Stimulated activated CD4-positive, alpha-beta T cell treated with anti-CD3 and anti-CD28 coated beads, Interleukin-12 subunit alpha, Interleukin-12 subunit beta, amount 100 ng/mL, for 48 hours (primary cell): ENCODE data around the gene PRSS1.
"Not testable (repeated sequence)": the region's sequence is repeated elsewhere in the genome, so short reads cannot be mapped to it uniquely, and the experiment has no call there.

Experiments
- DNase-seq, 3 donors: peaks; one replicate each; pipeline ENCODE4 v3.0.0-alpha.2; 2020; ENCODE audit warnings: low read depth in 2 of 3, low spot score in 1 of 3

PRSS1 gene

DNA sequence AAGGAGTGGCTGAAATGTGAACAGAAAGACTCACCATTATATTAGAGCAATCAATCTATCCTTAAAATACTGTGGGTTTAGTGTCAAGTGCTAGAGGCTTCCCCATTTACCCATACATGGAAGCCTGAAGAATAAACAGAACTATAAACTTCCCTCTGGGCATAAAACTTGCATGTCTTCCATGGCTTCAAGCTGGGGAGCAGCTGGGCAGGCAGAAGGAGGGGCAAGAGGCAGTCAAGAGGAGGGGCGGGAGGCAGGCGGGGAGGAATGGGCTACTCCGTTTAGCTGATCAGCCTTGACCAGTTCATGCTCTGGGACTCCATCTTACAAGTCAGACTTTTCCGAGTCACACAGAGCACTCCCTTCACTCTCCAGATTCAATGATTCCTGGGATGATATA lies 3.5 kb upstream of the PRSS1 start:
- DNase-seq, result no peak

DNA sequence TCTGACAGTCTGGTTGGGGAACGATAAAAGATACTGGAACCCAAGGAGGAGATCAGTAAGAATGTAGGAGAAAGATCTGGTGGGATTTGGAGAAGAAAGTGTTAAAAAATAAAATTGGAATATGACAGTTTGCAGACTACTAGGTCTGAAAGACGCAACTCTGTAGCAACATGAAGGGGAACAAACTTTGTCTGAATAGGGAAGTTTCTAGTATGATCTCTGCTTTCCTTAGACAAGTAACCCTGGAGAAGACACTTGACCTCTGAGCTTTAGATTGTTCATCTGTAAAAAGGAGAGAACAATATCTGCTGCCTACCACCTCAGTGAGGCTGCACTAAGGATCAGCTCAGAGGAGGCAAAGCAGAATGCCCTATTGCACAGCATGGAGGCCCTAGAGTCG lies 3.0 kb upstream of the PRSS1 start:
- DNase-seq, result no peak

DNA sequence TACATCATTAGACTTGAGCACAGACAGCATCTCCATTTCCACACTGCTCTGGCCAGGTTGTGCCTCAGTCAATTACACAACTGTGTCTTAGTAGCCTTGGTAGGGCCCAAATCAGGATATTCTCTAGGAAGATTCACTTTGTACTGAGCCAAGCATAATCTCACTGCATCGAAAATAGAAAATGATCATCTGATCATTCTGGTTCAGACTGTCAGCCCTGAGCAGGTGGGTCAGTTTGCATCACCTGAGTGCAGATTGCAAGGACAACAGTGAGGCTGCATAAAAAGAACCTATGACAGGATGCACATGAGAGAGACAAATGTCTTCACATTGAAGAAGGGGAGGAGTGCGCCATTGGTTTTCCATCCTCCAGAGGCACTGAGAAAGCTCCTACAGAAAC lies 862 bp upstream of the PRSS1 start:
- not testable (repeated sequence) for DNase-seq

DNA sequence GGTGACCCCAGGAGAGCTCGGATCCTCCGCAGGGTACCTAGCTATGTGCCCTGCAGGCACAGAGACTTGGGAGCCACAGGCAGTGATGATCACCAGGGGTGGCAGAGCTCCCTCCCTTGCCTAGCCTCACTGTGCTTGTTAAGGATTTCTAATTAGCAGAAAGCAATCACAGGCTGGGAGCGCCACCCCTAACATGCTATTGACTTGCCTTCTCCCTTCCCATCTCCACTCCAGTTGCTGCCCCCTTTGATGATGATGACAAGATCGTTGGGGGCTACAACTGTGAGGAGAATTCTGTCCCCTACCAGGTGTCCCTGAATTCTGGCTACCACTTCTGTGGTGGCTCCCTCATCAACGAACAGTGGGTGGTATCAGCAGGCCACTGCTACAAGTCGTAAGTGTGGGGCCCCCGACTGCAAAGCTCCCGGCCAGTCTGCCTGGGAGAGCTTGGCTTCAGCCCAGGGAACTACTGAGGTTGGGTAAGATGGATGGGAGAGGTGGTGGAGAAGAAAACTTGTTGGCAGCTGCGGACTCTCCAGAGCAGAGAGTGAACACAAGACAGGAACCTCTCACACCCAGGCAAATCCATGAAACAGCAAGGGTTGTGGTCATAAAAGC lies 1.2 kb downstream of the PRSS1 start:
- no peak for DNase-seq

DNA sequence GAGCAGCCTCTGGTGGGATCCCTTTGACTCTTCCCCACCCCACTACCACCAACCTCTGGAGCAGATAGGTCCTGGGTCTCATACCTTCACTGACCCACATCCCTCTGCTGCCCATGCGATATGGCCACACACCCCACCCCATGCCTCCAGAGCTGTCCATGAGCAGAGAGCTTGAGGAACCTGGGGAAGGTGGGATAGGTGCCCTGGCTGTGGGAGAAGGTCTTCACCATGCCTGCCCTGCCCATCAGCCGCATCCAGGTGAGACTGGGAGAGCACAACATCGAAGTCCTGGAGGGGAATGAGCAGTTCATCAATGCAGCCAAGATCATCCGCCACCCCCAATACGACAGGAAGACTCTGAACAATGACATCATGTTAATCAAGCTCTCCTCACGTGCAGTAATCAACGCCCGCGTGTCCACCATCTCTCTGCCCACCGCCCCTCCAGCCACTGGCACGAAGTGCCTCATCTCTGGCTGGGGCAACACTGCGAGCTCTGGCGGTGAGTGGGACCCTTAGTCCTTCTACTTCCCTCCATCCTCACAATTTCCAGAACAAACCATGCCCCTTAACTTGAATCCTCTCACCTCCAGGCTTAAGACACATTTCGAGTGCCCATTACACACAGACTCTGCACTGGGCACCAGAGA lies 2.4 kb downstream of the PRSS1 start:
- DNase-seq, result not testable (repeated sequence)

DNA sequence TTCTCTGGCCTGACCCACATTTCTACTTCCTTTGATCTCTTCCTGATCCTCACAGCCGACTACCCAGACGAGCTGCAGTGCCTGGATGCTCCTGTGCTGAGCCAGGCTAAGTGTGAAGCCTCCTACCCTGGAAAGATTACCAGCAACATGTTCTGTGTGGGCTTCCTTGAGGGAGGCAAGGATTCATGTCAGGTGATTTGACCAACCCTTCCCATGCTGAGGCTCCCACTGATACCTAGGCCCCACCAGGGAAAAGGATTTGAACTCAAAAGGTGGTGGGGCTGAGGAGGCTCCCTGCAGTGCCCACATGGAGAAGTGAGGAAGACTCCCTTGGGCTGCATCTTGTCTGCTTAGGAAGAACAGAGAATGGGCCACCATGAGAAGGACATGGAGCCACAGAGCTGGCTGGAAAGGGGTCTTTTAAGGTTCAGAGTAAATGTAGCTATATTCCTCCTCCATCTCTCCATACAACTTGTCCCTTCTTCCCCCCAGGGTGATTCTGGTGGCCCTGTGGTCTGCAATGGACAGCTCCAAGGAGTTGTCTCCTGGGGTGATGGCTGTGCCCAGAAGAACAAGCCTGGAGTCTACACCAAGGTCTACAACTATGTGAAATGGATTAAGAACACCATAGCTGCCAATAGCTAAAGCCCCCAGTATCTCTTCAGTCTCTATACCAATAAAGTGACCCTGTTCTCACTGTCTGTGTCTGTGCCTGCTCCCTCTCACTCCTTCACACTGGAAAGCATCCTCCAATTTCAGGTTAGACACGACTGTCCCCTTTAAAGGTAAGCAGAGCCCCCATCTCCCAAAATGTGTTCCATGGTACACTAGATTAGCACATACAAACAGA lies 3.3 kb downstream of the PRSS1 start:
- no peak for DNase-seq

DNA sequence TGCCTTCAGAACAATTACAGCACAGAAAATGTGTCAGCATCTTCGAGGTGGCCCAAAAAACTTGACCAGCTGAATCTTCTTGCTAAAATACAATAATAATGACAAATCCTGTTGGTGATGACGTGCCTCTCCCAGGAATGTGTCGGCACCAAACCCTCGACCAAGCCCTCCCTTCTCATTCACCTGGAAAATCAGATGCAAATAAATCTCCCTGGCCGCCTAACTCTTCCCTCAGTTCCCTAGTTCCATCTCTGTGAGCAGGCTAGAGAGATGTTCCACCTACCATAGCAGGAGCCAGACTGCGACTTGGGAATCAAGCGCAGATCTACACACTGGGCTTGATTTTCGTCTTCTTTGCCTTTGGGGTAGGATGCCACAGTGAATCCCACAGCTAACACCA lies 4.1 kb downstream of the PRSS1 start:
- DNase-seq, result no peak

DNA sequence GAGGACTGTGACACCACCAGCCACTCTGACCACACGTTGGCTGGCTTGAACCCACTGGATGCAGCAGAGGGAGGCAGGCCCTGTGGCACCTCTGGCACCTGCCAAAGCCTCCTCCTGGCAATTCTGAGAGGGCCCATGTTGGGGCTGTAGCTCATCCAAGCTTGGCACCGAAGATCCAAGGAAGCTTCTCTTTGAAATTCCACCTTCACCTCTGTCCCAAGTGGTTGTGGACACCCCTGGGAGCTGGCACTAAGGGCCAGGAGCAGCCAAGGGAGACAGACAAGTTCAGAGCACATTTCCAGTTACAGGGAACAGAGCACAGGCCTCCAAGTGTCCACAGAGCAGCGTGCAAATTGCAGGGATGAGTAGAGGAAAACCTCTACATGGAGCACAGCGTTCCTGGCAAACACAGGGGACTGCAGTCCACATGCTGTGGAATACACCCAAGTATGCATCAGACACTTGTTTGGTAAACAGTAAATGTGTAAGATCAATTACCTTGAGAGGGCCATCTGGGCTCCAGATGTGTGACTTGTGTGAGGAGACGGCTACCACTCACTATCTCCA lies 4.7 kb downstream of the PRSS1 start:
- DNase-seq, result not testable (repeated sequence)

DNA sequence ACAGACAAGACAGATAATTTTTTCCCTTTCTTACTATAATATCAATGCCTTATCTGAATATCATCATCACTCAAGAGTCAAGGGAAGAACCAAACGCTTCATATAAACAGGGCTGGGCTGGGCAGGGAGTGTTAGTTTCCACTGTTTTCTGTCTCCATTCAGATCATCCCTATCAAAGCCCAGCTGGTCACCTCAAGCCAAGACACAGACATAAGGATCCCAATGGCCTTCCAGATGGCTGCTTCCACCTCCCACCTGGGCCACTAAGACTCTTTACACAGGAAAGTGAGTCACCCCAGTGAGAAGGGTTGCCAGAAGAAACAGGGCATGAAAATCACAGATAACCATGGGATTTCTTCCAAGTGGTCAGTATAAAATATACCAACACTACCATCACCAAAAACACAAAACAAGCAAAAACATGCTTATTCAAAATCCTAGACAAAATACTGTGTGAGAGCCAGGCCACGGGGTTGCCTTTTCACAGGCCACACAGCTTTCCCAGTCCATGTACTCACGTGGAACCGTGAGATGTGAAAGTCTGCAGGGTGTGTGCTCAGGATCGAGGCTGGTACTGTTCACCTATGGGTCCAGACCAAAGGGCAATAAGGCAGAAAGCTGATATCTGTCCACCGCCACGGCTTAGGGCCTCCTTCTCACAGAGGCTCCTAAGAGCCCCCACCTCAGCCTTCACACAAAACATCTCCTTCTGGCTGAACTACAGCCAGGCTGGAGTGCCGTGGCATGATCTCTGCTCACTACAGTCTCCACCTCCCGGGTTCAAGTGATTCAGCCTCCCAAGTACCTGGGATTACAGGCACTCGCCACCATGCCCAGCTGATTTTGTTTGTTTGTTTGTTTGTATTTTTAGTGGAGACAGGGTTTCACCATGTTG lies 5.7 kb downstream of the PRSS1 start:
- DNase-seq, result no peak

DNA sequence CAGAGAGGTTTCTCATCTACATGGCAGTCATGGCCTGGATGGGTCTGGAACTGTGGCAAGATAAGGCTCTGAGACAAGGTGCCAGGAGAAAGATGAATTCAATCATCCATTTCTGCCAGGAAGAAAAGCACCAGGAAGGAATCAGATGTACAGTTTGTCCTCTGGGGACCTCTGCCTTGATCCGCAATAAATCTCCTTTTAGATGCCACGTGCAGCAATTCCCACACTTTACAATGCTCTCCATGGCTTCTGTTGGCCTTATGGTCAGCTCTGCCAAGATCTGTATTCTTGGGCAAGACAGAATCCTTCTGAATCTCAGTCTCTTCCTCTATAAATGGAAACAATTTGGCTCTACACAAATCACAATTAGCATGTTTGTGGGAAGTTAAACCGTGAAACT lies 9.0 kb downstream of the PRSS1 start:
- not testable (repeated sequence) for DNase-seq

DNA sequence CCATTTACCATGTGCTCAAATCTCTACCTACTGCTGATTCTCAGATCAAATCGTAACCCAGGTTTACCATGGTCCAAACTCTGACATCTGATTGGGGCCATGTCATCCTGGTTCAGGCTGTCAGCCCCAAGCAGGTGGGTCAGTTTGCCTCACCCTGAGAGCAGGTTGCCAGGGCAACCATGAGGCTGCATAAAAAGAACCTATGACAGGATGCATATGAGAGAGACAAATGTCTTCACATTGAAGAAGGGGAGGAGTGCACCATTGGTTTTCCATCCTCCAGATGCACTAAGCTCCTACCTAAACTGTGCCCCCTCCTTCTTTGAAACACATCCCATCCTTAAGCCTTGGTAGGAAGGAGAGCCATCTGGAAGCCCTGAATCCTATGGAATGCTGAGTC lies 10.2 kb downstream of the PRSS1 start:
- DNase-seq, result no peak

DNA sequence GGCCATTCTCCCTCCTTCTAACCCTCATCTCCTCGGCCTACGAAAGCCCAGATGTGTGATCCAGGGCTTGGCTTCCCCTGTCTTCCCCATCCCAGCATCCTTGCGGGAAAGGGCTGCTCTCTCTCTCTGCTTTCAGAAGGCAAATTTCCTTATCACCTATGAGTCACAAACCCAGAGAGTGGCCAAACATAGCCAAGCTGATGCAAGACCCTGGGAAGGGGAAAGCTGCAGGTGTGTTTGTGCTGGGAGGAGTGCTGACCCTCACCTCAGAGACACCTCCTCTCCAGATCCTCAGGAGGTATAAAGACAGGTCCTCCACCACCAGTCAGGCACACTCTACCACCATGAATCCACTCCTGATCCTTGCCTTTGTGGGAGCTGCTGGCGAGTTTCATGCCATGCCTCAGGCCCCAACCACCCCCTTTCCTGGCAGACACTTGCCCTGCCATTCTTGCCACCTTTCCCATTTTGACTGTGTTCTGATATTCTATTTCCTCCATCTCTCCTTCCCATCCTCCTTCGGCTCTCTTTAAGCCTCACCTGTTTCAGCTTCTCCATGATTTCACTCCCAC lies 10.9 kb downstream of the PRSS1 start:
- no peak for DNase-seq

DNA sequence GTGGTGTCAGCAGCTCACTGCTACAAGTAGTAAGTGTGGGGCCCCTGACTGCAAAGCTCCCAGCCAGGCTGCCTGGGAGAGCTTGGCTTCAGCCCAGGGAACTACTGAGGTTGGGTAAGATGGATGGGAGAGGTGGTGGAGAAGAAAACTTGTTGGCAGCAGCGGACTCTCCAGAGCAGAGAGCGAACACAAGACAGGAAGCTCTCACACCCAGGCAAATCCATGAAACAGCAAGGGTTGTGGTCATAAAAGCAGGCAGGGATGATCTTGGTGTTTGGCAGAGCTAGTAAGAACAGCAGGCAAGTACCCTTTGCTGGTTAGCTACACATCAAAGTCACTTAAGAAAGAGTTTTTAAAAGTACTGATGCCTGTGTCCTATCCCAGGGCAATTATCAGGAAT lies 12.3 kb downstream of the PRSS1 start:
- not testable (repeated sequence) for DNase-seq

DNA sequence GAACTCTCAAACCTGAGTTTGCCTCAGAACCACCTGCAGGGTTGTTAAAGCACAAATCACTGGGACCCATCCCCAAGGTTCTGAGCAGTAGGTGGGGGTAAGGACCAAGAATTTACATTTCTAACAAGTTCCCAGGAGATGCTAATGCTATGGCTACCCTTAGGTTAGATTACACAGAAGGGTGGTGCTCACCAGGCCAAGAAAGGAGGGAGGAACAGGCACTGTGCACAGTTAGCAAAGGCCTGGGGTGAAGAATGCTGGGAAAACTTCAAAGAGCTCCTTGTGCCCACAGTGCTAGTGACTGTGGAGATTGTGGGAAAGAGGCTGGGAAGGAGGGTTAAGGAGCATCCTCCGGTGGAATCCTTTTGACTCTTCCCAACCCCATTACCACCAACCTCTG lies 12.8 kb downstream of the PRSS1 start:
- DNase-seq, result no peak

DNA sequence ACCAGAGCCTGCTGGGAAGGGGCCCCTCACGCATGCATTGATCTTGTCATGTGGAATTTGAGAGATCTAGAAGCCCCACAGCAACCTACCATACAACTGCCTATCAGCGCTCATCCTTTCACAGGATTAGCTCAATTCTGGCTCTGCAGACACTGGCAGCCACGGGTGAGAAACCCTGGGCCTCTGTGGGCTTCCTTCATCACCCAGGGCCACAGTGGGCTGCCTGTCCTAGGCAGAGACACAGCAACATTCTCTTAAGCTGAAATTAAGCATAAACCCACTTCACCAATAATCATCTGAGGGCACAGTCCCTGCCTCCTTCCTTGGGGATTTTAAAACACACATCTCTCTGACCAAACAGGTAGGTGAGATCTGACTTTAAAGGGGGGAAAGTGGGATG lies 18.2 kb downstream of the PRSS1 start:
- no peak for DNase-seq

DNA sequence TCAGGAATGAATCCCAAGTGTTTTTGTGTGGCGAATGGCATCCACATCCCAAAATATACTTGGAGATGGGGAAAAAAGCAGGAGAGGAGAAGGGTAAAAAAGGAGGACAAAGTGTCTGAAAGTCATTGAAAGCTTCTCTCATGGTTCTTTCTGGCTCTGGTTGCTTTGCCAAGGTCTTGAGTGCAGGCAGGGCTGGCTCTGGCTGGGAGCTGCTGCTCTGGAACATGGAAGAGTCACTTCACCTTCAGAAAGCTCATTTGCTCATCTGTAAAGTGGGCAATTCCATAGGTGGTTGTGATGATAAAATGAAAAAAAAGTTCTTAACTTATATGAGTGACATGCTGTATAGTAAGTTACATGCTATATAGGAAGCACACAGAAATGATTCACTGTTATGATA lies 18.6 kb downstream of the PRSS1 start:
- DNase-seq, result no peak

DNA sequence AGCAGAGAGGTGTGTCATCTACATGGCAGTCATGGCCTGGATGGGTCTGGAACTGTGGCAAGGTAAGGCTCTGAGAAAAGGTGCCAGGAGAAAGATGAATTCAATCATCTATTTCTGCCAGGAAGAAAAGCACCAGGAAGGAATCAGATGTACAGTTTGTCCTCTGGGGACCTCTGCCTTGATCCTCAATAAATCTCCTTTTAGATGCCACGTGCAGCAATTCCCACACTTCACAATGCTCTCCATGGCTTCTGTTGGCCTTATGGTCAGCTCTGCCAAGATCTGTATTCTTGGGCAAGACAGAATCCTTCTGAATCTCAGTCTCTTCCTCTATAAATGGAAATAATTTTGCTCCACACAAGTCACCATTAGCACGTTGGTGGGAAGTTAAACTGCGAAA lies 19.6 kb downstream of the PRSS1 start:
- not testable (repeated sequence) for DNase-seq

DNA sequence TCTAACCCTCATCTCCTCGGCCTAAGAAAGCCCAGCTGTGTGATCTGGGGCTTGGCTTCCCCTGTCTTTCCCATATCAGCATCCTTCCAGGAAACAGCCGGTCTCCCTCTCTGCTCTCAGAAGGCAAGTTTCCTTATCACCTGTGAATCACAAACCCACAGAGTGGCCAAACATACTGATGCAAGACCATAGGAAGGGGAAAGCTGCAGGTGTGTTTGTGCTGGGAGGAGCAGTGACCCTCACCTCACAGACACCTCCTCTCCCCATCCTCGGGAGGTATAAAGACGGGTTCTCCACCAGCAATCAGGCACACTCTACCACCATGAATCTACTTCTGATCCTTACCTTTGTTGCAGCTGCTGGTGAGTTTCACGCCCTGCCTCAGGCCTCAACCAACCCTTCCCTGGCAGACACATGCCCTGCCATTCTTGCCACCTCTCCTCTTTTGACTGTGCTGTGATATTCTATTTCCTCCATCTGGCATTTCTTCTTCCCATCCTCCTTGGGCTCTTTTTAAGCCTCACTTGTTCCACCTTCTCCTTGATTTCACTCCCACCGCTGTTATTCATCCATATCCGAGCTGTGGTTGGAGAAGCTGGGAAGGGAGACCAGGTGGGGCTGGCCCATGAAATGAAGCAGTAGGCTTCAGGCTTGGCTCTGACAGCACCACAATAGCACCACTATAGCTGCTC lies 21.5 kb downstream of the PRSS1 start, which contains the start of gene PRSS2:
Gene PRSS2, plus strand, starts transcription at position 310 of the 692 bp plus-strand sequence. Its CDS starts 13 bp downstream, at position 323.
- DNase-seq, result no peak

DNA sequence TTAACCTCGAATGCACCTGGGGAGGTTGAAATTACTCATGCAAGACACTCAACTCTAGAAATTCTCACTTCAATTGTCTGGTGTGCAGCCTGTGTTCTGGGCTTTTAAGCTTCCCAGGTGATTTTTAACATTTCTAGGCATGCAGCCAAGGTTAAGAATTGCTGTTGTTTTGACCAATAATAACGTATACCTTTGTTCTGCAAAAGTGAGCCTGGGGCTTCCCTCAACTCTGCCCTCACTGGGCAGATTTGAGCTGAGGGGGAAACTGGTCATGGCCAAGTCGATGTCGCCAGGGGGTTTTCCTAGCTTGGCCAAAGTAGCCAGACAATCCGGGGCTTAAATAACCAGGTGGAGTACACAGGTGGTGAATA lies 22.1 kb downstream of the PRSS1 start:
- DNase-seq, result no peak

DNA sequence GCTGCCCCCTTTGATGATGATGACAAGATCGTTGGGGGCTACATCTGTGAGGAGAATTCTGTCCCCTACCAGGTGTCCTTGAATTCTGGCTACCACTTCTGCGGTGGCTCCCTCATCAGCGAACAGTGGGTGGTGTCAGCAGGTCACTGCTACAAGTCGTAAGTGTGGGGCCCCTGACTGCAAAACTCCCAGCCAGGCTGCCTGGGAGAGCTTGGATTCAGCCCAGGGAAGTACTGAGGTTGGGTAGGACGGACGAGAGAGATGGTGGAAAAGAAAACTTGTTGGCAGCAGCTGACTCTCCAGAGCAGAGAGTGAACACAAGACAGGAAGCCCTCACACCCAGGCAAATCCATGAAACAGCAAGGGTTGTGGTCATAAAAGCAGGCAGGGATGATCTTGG lies 22.8 kb downstream of the PRSS1 start:
- DNase-seq, result no peak
